Fibroblast of peridontal ligament (primary cell): ENCODE measurements around the gene RDH11.
"Not testable (repeated sequence)": the region's sequence is repeated elsewhere in the genome, so short reads cannot be mapped to it uniquely, and the experiment has no call there.

Source experiments
- DNase-seq: peaks from one replicate; pipeline ENCODE4 v3.0.0-alpha.2; 2010; ENCODE audit errors: extremely low read depth

The RDH11 gene

DNA sequence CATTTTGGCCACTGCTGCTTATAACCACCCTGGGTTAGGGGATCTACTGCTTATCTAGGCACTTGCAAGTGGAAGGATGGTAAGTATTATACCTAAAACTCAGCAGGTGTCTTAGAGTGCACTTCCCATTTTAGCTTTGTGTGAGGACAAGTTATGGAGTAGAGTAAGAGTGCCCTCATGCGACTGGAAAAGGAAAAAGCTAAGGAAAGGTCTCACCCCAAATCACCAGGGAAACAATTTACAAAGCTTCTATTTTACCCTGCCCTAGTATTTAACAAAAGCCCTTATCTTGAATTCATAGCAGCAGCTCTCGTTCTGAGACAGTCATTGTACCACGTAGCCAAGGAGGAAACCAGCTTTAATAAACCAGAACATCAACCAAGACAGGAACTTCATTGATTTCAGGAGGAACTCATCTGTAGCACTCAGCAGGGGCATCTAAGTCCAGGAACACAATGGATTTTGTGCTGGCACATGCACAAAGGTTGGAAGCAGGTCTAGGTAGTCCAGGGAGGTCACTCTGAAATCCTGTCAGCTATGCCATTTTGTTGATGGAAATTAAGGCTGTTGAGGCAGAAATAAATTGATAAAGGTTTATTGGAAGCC, 9.0 kb upstream of the RDH11 start:
- peak; percentile 74 for DNase-seq

DNA sequence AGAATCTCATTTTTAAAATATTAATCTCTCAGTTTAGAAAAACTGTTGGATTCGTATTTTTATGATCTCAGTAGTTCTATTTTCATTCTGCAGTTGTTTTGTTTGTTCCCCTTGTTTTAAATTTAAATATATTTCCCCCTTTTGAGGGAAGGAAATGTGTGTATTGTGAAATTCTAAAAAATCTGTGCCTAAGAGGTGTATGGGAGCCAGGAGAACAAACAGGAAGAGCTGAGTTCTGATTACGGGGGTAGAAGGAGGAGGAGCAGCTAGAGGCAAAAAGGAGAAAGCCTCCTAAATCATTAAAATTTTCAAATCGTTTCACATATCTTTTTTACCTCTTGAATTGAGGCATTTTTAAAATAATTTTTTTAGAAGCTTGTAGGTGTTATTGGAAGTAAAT, 8.4 kb upstream of the RDH11 start:
- no peak for DNase-seq

DNA sequence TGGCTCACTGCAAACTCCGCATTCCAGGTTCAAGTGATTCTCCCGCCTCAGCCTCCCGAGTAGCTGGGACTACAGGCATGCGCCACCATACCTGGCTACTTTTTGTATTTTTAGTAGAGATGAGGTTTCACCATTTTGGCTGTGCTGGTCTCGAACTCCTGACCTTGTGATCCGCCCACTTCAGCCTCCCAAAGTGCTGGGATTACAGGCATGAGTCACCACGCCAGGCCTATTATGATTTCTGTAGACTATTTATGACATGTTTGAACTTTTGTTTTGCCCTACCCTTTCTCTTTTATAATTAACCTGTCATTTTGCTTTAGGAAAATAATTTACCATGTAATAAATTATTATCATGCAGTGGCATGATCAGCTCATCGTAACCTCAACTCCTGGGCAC, 5.9 kb upstream of the RDH11 start, which contains the start of gene RDH12:
Gene RDH12, plus strand, starts transcription at position 395 of the 400 bp plus-strand sequence. CDS start 20,757 bp downstream, outside the sequence.
- not testable (repeated sequence) for DNase-seq

DNA sequence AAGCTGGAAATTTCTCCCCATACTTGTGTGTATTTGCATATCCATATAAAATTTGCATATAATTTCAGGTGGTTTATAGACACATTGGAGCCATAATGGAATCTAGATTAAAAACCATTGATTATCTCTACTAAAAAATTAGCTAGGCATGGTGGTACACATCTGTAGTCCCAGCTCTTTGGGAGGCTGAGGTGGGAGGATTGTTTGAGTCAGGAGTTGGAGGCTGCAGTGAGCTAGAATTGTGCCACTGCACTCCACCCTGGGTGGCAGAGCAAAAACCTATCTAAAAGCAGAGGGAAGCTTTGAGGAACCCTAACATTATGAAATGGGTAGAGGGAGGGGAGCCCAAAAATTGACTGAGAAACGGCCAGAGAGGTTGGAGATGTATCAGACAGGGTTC, 2.6 kb upstream of the RDH11 start:
- DNase-seq: no peak

DNA sequence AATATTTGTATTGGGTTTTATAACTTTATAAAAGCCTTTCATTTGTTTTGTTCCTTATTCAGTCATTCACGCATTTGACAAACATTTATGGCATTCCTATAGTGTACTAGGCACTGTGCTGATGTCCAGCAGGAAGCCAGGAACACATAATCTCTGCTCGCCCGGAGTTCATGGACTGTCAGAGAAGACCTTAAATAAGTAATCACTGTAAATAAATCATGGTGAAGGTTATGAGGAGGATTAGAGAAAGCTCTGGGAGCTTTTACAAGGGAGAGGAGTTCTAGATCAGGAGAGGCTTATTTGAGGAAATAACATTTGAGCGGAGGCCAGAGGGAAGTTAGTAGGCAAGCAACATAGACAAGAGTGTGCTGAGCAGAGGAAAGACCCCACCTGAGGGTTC, 1.4 kb upstream of the RDH11 start:
- no peak for DNase-seq

DNA sequence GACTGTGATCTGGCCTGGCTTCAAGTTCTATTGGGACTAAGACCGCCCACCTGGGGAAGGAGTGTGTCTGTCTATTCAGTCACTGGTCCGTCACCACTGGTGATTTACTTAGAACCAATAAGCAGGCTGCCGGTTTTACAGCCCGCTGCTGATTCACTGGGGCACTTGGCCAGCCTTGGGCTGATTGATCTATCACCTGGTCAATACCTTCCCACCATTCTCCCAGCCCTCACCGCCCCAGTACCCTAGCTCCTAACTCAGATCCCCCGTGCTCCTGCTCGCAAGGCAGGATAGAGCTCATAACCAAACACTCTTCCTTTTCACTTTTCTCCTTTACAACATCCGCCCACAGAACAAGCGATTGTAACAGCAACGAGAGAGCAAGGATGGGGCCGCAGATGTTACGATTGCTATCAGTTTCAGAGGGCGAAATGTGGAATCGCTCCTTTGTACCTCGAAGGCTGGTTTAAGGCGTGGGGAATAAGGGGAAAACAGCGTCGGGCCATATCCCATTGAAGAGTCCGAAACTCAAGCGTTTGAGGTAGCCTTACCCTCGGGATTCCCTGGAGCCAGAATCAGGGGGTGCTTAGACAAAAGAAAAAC, 672 bp downstream of the RDH11 start:
- DNase-seq: peak; percentile 87

DNA sequence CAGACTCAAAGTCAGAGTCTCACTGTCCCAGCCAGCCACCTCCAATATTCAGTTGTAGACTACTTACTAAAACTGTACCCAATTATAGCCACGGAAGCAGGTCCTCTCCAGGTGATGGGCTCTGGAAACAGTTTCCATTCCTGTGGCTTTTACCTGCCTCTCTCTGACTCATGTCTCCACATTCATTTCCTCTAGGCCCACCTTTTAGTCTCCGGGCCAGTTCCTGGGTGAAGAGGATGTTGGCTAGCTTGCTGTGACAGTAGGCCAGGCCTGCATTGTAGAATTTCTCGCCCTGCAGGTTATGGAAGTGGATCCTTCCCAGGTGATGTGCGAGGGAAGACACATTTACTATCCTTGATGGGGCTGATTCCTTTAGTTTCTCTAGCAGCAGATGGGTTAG, 5.6 kb downstream of the RDH11 start:
- no peak for DNase-seq

DNA sequence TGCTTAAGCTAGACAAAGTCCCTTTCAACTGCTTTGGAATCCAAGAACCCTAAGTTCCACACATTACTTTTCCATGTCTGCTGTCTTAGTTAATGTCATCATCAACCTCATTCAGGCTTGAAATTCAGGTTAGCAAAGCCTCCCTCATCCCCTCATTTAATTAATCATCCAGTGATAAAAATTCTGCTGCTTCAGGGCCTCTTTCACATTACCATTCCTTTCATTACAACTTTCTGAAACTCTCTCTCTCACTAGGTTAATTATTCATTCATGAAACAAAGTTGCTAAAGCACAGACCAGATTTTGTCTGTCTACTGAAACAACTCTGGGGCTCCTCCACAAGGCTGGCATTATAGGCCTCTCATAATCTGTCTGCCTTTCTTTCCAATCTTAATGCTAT, 11.7 kb downstream of the RDH11 start:
- no peak for DNase-seq

DNA sequence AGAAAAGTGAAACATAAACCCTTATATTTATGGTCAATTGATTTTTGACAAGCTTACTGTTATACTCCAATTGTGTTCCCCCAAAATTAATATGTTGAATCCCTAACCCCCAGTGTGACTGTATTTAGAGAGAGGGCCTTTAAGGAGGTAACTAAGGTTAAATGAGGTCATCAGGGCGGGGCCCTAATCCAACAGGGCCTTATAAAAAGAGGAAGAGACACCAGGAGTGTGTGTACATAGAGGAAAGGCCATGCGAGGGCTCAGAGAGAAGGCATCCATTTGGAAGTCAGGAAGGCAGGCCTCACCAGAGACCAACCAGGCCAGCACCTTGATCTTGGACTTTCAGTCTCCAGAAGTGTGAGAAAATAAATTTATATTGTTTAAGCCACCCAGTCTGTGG, 14.6 kb downstream of the RDH11 start:
- no peak for DNase-seq

DNA sequence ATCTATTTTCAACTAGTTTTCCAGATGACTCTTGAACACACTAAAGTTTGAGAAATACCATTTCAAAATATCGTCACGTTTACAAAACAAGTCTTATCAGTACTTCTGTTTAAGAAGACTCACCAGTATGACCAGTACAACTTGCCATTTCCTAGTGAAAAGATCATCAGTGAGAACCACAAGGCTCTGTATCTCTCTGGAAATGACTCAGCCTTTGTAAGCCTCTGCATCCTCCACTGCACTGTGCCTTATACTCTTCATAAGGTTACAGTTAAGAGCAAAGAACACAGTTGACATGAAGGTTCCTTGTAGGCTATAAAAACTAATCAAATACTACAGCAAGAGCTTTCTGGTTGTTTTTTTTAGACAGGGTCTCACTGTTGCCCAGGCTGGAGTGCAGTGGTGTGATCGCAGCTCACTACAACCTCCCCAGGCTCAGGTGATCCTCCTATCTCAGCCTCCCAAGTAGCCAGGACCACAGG, 15.4 kb downstream of the RDH11 start:
- peak; percentile 76 for DNase-seq

DNA sequence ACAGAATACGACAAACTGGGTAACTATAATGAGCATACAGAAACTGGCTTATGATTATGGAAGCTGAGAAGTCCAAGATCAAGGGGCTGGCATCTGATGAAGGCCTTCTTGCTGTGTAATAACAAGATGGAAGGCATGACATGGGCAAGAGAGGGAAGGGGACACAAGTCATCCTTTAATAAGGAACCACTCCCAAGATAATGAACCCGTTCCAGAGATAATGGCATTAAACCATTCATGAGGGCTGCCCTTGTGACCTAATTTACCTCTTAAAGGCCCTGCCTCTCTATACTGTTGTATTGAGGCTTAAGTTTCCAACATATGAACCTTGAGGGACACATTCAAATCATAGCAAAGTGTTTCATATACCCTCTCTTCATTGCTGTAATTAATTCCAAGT, 16.6 kb downstream of the RDH11 start:
- DNase-seq: no peak

DNA sequence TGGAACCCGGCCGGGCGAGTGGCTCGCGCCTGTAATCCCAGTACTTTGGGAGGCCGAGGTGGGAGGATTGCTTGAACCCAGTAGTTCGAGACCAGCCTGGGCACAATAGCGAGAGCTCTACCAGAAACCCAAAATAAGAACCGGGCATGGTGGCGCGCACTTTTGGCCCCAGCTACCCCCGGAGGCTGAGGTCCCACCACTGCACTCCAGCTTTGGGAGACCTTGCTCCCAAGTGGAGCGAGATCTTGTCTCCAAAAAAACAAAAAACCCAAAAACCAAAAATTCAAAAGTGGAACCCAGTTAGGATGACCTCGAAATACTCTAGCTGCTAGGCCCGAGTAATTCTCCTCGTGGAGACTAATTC, 20.4 kb downstream of the RDH11 start:
- DNase-seq: no peak

DNA sequence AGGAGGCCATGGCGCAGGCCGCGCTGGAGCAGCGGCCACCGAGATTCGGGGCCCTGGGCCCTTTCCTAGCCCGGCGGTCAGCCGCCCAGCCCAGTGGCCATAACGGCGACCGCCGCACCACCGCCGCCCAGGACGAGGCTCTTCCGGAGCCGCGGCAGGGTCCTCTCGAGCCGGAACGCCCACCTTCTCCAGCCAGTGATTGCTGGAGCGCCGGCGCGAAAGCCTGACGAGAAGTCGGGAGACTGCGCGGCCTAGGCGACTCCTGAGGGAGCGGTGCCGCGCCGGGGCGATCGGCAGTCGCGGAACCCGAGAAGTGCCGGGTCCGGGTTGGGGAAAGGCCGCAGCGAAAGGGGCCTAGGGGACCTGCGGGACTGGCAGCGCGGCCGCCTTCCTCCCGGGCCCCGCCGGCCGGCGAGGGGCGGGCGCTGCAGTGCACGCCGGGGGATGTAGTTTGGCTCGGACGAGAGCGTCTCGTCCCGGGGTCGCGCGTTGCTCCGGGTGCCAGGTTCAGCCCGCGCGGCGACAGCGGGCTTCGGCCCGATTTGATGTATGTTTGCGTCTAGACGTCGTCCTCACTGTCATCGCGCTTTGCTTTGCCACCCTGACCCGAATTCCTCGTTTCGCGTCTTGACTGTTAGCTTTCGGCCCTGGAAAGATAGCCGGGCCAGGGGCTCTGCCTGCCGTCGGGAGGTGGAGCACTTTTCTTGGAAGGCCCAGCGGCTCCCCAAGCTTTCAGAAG, 20.9 kb downstream of the RDH11 start, which contains the start of gene VTI1B:
Gene VTI1B, minus strand, starts transcription at position 153 of the 739 bp plus-strand sequence. Its CDS starts 143 bp downstream, at position 10.
- peak; percentile 68 for DNase-seq

DNA sequence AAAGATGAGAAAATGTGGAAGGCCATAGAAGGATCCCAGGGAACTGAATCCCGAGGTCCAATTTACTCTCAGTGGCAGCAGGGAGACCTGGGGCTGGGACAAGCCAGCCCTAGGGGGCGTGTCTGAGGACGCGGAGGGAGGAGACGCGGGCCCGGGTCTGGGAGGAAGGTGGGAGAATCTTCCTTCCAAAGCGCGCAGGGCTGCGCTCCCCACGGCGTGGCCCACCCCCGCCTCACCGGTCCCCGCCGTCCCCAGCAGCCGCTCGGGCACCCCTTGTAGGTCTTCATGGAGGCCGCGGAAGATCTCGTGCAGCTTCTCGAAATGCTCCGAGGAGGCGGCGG, 21.5 kb downstream of the RDH11 start:
- peak; percentile 31 for DNase-seq

DNA sequence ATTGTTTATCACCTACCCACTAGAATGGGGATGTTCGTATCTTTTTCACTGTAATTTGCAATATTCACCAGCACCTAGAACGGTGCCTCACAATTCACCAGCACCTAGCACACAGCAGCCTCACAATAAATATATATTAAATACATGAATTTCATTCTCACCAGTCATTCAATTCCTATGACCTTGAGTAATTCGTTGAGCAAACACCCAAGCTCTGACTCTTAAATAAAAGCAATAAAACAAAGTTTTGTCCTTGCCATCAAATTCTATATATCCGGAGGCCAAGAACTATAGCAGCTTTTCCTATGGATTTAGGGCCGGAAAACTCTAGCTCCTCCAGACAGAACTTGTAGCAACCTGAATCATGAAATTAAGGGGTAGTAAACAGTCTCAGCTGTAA, 22.1 kb downstream of the RDH11 start:
- peak; percentile 28 for DNase-seq

DNA sequence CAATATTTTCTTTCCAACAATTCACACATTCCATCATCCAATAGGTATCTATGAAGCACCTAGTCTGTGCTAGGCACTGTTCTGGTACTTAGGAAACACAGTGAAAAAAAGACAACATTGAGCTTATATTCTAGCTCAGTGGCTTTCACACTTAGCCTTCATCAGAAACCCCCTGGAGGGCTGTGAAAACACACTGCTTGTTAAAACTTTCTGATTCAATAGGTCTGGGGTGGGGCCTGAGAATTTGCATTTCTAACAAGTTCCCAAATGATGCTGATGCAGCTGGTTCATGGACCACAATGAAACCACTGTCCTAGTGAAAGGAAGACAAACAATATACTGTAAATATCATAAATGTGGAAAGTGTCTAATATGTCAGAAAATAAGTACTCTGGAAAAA, 27.0 kb downstream of the RDH11 start:
- DNase-seq: no peak

DNA sequence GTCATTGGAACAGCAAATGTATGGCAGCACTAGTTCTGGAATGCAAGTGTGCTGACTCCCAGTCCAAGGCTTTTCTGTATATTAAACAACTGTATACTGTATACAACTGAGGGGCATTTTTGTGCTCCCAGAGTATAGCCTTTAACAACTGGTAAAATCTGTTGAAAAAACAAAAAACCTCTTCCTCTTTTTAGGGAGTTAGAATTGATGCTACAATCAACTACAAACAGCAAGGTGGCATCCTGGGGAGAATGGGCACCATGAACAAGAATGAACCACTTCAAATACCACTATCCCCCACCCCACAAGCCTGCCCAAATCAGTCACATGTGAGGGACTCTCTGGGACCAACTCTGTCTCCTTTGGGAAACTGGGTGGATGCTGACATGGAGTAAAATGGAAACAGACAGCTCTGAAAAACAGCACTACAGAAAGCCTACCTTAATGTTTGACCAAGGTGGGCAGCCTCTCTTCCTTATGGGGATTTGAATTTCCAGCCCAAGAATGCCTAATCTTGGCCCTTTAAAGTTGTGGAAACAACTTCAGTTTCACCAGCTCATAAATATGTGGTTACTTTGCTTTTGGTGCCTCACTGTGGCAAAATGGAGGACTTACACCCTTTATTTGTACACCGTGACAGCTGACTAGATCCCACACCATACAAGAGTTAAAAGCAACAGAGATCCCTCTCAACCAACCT, 28.7 kb downstream of the RDH11 start:
- peak; percentile 85 for DNase-seq

DNA sequence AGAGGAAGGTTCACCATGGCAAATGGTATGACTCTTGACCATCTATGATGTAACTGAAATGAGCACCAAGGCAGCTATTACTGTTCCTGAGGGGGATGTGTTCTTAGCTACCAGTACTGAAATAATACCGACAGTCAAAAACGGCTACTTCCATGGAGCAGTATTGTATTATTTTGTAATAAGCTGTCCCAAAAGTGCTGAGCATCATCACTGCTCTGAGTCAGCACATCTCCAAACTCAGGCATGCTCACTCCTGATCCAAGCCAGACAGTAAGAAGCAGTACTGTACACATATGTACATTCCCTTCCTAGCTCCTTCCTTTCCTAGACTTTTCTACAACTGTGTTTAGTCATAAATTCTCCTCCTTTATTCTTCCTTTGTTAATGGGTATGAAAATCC, 29.7 kb downstream of the RDH11 start:
- peak; percentile 80 for DNase-seq

DNA sequence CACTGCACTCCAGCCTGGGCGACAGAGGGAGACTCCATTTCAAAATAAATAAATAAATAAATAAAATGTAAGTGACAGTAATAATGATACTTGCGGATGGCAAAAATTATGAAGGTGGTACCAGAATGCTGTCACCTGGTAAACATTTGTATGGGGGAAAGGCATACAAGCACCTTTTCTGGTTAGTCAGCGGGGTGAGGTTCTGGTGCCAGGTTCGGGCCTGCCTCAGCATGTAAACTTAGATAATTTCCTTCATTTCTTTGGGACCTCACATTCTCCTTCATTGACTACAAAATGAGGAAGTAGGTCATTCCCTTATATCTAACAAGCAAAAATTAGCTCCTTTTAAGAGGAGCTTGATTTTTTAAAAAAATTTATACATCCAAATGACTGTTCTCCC, 31.9 kb downstream of the RDH11 start:
- DNase-seq: no peak

DNA sequence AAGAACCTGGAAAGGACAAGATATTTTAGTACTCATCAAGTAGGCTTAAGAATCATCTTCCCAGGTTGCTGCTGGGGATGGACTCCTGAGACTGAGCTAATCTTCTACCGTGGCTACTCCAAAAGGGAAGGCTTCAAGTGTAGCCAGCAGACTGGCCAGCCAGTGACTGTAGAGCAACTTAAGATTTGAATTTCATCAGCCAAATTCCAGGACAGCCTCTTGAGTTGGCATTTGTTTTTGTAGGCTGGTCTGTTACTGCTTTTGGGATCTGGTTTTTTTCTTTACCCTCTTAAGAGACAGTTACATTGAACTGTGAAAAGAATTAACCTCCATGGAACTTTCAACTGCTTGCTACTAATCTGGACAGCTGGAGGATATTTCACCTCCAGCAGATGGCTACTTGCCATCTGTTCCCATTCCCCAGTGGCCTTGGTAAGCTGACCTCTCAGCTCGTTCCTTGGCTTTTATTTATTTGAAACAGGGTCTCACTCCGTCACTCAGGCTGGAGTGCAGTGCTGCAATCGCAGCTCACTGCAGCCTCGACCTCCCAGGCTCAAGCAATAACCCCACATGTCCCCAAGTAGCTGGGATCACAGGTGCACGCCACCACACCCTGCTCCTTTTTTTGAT, 41.8 kb downstream of the RDH11 start:
- peak; percentile 83 for DNase-seq

DNA sequence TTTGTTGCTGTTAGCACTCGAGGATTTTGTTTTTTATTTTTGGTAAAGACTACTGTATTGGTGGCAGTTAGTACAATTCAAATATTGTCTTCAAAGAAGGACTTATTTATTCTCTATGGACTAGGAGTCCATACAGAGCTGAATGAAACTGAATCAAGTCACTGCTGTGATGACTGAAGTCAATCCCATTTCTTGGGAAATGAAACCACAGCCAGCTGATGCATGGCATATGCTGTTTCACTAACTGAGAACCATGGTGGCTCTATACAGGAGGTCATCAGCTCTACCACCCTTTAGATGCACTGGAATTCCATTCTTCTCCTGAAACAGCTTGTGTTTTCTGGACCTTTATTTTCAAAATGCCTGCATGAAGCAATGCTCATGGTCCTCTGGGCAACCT, 43.4 kb downstream of the RDH11 start:
- no peak for DNase-seq

DNA sequence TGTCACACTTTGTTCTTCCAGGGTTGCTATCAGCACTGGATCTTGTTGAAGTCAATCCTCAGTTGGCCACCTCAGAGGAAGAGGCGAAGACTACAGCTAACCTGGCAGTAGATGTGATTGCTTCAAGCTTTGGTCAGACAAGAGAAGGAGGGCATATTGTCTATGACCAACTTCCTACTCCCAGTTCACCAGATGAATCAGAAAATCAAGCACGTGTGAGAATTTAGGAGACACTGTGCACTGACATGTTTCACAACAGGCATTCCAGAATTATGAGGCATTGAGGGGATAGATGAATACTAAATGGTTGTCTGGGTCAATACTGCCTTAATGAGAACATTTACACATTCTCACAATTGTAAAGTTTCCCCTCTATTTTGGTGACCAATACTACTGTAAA, 44.9 kb downstream of the RDH11 start:
- DNase-seq: peak; percentile 77
